Right kidney (tissue), 1 donor: ENCODE data around the gene ST8SIA1.

Experiments used
- DNase-seq: peaks from one replicate; pipeline ENCODE4 v3.0.0-alpha.2; 2016

Gene ST8SIA1

GRCh38 chr12:22283508-22283907, 51.0 kb downstream of the ST8SIA1 start:
- DNase-seq, result no peak

DNA sequence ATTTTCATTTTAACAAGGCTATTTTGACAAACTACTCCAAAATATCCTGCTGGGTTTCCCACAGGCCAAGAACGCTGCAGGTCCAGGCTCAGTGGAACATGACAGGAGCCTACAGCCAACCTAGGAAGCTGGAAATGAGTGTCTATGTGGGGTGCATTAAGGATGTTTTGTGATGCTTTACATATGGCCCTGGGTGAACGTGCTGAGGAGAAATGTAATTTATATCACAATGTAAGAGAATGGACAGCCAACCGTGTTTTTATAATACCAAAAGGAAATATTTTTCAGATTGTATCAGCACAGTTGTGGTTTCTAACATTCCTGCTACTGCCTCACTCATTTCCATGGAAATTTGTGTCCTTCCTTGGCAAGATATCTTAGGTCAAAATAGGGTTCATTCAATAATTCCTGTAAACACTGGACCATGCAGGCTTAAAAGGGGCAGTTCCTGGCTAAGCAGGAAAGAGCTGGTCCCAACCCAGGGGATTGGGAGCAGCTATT, 51.5 kb downstream of the ST8SIA1 start:
- DNase-seq, result peak; percentile 16

DNA sequence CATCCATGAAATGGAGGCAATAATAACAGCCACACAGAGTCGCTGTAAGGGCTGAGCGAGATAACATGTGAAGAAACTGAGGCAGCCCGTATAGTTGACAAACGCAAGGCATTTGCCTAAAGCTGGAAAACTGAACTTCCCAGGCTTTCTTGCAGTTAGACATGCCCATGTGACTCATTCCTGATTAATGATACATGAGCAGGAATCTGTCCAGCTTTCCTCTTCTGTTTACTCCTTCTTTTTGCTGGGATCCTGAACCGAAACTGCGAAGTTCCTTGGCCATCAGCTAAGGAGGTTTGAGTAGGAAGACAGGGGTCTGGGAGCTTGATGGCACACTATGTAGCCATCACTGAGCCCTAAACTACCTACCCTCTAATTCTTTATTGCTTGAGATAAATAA, 52.2 kb downstream of the ST8SIA1 start:
- DNase-seq, result no peak

DNA sequence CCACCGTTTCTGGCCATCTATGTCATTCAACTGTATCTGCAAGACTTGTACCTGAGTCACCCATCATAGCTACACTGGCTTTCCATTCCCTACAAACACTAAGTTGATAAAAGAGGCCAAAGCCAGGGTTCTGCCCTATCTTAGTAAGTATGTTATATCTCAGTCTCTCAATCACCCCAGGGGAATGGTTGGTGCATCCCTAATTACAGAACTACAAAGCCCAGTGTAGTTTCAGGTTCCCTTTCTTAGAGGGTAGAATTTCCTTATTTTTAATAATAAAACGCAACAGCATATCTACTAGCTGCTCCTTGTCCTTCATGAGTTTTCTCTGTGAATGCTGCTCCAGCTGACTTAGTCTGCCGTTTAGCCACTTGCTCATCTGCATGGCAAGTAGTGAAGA, 57.6 kb downstream of the ST8SIA1 start:
- DNase-seq, result no peak

DNA sequence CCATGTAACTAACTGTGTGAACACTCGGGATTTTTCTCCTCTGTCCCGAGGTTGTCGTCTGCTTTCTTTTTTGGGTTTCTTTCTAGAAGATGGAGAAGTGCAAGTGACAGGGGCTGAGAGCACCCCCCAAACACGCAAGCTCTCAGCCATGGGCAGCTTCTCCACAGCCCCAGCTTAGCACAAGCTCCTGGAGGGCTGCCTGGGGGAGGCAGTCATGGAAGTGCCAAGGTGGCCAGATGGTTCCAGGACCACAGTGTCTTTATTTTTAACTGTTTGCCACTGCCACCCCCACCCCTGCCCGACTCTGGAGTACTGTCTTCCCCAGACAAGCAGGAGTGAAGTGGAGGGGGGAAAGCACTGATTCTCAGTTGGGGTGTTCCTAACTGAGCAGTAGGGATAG, 58.2 kb downstream of the ST8SIA1 start:
- DNase-seq, result no peak

- no peak for DNase-seq
These were observed 58.7 kb downstream of the ST8SIA1 start for GRCh38 chr12:22275843-22276242.

DNA sequence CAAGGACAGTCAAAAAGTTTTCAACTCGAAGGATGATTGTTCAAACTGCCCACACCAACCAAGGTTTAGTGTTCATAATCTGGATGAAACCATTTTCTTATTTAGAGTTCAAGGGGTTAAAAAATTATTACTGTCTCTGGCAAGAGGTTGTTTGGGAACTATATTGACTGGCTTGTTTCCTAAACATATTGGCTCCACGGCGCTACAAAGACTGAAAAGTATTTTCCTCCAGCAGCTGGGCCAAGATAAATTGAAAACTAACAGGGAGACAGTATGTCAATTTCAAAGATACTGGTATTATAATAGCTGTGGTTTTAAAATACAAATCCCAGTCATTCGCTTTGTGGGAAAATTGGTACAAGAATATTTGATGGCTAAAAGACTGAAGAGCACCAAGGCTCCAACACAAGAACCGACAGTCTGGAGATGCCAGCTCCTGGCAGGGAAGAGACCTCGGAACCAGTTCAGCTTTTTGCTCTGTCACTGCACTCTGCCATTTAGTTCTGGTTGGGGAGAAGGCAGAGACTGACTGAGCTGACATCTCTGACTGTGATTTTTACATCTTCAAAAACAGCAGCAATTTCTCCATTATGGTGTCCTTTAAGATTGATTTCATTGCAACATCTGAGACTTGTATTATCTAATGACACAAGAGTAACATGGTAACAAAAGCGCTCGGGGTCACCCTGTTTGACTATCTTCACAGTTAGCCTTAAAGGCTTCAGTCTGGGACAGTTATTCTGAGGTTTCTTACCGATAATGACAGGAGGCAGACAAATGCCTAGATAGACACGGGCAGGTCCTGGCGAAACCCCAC, 62.0 kb downstream of the ST8SIA1 start:
- no peak for DNase-seq

DNA sequence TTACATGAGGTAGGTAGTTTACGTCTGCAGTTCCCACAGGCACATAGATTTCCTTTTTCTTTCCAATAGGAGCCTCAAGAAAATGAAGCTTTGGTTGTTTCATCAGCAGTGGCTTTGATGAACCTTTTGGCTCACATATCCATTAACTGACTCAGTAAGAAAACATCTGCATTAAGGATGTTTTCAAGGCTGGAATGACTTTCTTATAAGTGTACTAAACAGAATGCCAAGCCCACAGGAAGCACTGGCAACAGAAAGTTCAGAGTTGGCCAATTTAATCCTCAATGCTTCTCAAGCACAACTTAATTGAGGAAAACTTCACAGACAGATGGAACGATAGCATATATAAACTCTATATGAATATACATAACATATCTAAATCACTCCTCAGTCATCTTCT, 63.5 kb downstream of the ST8SIA1 start:
- DNase-seq, result no peak

DNA sequence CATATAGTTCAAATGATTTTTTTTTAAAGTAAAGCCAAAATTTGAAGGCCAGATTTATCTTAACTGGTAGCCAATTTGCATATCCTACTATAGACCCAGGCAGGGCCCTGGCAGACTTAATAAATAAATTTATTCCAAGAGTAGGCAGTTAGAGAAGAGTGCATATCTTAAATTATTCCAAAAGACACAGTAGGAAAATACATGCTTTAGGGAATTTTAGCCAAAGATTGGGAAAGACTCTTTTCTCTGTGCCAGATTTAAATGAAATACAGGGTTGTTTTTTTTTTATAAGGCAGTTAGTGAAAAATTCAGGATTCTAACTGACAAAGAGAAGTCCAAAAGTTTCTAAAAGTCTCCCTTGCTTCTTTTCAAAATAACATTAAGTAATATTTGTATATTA, 65.5 kb downstream of the ST8SIA1 start:
- DNase-seq, result no peak

GRCh38 chr12:22268406-22268805, 66.1 kb downstream of the ST8SIA1 start:
- no peak for DNase-seq

DNA sequence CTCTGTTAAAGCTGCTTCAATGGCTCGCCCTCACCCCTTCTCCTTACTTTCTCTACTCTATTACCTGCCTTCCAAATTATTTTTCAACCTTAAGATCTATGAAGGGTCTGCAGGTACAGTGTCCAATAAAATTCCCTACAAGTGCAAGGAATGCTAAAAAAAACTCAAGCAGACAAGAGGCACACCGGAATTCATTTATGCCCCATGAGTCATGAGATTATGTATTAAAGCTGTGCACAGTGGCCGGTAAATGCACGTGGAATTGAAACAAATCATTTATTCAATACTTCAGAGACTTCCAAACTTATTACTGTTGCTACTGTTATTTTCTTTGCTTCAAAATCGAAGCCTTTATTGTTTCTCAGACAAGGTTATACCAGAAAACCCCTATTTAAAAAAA, 68.4 kb downstream of the ST8SIA1 start:
- DNase-seq, result no peak

GRCh38 chr12:22264380-22264779, 70.1 kb downstream of the ST8SIA1 start:
- no peak for DNase-seq

DNA sequence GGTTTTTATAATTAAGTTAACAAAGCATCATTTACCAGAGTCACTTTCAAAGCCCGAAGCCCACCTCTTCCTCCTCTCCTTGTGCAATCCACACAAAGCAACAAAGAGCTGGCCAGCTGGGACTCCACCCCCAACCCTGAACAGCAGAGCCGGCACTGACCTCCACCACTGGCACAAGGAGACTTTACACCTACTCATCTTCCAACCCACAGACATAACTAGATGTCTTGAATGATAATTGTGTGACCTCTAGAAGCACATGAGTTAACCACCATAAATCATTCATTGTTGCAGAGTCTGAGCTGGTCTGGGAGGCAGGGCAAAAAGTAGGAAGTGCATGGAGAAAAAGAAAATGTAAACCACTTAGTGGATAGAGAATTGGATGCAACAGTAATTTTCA, 72.2 kb downstream of the ST8SIA1 start:
- DNase-seq, result no peak

- DNase-seq, result no peak
These were observed 77.4 kb downstream of the ST8SIA1 start for GRCh38 chr12:22257100-22257499.

DNA sequence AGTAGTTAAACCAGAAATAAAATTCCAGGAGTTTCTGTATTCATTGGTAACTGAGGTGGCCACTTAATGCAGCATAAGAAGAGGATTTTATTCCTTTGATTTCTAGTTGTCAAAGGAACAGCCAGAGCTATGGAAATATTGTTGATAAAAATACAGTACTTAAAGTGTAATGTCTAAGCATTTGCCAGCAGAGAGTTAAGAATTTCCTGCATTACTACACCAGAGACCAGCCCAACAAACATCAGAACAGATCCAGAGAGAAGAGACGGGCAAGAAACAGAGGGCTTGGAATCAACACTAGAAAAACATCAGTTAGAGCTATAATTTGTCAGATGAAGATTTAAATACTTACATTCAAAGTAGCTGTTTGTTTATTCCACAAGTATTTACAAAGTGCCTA, 77.9 kb downstream of the ST8SIA1 start:
- DNase-seq, result no peak

DNA sequence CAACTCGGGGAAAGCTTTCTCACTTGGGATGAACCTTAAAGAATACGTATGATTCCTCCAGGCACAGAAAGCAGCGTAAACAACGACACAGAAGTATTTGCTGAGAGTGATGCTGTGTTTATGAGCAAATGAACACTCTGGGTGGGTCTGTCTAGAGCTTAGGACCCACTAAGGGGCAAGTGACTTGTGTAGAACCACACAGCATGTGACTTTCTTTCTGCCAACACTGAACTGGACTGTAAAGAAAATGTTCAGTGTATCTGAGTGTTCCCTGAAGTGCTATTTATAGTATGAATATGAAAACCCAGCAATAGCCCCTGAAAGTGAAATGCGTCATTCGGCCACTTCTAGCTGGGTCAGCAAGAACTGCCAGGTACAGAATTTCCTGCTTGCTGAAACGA, 78.5 kb downstream of the ST8SIA1 start:
- DNase-seq, result no peak

DNA sequence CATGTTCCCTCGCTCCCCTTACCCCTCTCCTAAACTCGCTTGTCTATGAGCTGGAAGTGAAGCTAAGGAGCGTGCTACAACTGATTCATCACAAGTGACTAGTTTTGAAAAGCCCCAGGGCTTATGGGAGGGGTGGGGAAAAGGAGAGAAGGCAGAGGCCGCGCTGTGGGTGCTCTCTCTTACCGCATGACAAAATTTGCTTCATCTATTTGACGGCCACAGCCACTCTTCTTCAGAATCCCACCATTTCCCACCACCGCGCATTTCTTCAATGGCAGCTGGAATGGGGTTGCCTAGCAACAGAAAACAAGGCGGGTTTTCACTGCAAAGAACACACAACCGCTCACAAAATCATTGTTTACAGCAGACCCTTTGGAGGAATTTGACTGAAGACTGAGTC, 79.4 kb downstream of the ST8SIA1 start:
- peak; percentile 13 for DNase-seq

- DNase-seq, result no peak
These were observed 80.0 kb downstream of the ST8SIA1 start for GRCh38 chr12:22254478-22254877.

- no peak for DNase-seq
These were observed 82.5 kb downstream of the ST8SIA1 start for GRCh38 chr12:22252057-22252456.

- no peak for DNase-seq
These were observed 83.7 kb downstream of the ST8SIA1 start for GRCh38 chr12:22250762-22251161.

DNA sequence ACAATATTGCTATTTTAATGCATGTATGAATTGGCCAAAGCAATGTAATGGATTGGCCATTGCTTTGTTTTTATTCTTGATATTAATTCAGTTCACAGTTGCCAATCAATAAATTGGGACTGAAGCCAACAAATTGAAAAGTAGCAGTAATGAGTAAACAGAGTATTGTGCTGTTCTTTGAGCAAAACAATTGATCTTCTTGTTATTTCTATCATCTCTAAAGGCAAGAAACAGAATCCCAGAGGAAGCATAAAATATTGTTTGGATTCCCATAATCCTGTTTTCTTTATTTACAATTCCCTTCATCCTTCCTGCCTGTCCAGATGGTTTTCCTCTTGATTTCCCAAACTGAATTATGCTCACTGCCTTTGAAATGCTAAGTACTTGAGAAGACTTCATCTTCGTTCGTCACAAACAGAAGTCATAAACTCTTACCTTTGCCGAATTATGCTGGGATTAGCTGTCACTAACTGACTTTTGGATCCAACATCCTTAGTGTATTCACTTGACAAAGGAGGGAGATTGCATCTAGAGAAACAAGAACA, 85.9 kb downstream of the ST8SIA1 start:
- no peak for DNase-seq

DNA sequence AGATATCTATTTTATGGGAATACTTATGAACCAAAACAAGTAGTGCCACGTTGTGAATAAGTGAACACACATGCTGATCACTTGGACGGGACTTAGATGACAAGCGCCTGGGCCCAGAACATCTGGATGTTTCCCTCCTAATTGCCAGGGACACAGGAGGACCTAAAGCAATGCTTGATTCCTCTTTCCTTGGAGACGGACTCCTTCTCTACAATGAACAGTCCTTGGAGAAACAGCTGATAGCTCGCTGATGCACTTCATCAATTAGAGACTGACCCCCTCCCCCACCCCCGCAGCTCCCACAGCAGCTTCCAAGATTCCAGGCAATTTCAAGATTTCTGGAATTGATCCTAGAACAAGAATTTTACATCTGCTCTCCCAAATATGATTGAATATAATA, 86.4 kb downstream of the ST8SIA1 start:
- no peak for DNase-seq

GRCh38 chr12:22246217-22246846, 88.2 kb downstream of the ST8SIA1 start:
- DNase-seq, result no peak

DNA sequence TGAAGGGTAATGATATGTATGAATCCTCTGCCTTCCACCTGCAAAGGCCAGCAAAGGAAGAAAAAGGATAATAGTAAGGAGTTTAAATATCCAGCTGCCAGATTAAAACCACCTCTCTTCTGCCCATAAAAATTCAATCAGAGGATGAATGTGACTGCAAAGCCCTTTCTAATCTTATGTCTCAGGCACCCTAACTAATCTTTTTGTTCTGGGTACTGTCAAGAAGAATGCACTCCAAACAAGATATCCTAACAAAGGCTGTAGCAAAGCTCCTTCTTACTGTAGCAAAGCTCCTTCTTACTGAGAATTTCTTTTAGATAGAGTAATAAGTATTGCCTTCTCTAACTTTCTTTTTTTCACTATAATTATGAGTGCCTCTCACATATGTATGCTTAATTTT, 91.8 kb downstream of the ST8SIA1 start:
- no peak for DNase-seq
